HG03103 (cell line): Measurements from ENCODE around the gene CHID1.

Experiments
- ATAC-seq: cut with Tn5 transposase; IDR thresholded peaks from one replicate; pipeline ENCODE4 v1.9.1; 2021; ENCODE audit warnings: low read depth; ENCODE audit not compliant: unreplicated experiment

The CHID1 gene

DNA sequence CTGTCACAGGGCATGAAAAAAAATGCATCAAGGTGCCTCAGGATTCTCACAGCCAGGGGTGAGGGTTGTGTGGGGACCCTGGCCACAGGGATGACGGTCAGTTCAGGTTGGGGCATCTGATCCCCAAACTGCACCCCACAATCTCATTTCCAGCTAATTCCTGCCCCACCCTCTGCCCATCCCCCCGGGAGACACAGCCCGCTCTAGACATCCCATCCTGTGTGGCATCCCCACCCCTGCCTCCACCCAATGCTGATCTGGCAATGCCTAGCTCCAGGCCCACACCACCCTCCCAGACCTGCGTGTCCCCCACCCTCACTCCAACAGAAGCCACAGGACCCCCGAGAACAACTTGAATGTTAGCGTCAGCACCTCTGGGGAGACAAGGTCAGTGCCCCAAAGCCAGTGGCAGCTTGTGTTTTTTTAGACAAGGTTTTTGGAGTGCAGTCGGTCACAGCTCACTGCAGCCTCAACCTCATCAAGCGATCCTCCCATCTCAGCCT is 42.7 kb downstream of the CHID1 start:
- no peak for ATAC-seq

DNA sequence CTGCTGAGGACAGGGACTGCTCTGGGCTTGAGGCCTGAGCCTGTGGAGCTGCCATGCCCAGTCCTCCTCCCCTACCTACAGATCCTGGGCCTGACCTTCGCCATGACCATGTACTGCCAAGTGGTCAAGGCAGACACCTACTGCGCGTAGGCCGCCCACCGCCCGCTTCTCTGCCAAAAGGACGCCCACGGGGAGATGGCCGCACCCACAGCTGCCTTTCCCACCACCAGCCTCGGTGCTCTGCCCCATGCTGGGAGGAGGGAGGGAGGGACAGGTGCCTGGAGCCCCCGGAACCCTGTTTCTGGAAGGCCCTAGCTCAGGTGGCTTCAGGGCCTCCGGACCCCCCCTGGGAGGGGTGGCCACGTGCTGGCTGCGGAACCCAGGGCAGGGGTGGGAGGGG is 44.1 kb downstream of the CHID1 start:
- ATAC-seq = no peak

DNA sequence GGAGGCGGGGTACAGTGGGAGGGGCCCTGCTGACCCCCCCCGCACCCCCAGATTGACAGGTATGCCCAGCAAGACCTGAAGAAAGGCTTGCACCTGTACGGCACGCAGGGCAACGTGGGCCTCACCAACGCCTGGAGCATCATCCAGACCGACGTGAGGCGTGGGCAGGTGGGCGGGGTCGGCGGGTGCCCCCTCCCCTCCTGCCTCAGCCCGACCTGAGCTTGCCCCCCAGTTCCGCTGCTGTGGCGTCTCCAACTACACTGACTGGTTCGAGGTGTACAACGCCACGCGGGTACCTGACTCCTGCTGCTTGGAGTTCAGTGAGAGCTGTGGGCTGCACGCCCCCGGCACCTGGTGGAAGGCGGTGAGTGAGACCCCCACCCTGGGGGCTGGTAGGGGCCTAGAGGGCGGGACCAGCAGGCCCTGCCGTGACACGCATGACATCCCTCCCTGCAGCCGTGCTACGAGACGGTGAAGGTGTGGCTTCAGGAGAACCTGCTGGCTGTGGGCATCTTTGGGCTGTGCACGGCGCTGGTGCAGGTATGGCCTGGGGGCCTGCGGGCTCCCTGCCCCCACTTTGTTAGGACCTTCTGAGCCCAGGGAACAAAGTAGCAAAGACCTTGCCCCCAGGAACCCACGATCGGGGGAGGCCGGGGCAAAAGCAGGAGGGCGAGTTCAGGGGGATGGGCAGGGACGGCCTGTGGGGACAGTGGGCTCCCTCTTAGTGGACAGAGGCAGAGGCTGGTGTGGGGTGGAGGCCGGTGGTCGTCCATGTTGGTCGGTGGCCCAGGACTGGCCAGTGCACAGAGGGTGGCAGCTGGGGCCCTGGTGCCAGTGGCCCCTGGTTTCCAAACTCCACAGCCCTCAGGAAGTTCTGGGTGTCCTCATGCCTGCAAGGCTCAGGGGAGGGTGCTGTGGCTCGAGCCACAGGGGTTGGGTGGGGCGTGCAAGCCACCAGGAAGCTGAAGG is 44.9 kb downstream of the CHID1 start:
- no peak for ATAC-seq

DNA sequence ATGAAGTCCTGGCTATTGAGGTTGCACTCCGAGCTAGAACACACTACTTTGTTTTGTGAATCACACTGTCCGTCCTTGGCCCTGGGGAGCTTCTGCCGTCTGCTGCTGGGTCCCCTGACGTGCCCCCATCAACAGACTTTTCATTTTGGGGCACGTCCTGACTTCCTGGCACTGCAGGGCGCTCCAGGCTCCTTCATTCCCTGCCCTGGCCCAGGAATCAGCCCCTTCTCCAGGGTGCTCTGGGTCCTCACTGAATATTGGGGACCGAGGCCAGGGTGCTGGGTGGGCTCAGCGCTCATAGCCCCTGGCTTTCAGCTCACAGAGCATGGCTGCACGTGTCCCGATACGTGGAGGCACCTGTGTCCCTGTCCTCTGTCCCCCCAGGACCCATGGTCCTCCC is 45.7 kb downstream of the CHID1 start:
- no peak for ATAC-seq

DNA sequence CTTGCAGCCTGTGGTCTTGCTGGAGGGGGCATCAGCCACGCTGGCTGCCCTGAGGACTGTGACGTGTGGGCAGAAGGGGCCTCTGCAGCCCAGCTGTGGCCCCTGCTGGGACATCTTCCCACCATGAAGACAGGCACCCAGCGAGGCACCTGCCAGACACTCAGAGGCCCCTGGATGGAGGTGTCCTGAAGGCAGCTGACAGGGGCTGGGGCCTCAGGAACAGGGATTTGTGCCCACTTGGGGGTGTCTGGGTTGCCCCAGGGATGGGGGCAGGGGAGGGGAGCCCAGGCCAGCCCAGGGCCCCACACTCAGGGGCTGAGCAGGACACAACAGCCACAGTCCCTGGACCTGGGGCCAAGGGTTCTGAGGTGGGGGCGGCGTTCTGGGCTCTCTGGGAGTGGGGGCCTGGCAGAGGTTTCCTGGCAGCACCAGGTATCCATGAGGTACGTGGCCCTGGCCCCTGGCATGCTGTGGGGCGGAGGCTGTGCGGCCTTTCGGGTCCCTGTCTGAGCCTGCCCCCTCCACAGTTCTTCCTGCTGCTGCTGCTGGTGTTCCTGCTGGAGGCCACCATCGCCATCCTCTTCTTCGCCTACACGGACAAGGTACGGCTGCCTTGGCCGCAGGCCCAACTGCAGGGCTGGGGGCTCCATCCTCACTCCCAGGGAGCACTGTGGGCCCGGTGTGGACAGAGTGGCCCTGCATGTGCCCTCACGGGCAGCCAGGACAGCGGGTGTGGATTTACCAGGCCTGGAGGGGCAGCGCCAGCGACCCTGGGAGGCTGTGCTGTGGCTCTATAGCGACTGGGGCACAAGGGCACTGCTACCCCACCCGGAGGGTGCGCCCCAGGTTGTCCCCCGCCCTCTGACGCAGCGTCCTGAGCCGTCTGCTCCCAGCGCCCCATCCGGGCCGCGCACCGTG is 46.4 kb downstream of the CHID1 start:
- ATAC-seq = no peak

DNA sequence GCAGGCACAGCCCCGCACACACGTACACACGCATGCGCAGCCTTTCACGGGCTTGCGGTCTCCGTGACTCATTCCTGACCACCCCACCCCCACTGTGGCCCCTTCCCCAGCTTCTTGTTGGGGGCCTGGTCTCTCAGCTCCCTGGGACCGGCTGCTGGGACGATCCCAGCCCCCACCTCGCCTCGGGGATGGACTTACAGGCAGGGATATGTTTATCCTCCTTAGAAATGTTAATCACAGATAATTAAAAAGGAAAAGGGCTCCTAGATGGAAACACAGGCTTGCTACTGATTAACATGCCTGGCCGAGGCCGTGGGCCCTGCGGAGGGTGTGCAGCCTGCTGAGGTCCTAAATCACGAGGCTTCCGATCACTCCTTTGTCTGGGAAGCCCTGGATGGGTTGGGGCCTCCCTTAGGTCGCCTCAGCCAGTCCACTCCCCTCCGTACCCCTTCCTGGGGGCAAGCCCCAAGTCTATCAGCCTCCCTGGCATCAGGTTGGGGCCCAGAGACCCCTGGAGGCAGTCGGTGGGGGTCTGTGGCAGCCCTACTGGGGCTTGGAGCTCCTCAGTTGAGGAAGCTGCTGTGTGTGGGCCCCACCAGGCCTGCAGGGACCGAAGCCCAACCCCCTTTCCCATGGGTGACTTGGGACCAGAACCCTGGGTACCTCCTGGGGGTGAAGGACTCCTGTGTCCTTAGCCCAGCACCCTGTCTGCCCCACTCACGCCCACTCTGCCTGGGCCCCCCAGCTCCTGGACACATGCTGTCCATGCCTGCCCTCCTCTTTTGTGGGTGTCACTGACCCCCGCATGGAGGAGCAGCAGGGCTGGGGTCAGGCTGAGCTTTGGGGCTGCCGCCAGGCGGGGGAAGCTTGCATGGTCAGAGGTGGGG is 47.3 kb downstream of the CHID1 start:
- no peak for ATAC-seq

DNA sequence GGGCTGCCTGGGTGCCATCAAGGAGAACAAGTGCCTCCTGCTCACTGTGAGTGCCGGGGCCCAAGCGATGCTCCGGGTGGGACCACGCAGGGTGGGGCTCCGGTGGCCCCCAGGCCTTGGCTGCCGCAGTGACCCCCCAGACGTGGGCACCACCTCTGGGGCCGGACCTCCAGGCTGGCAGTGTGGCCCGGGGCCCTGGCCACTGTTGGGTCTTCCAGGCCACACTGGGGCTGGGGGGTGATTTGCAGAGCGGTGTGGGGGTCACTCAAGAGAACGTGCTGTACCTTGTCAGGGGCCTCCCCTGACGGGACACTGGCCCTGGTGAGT is 48.0 kb downstream of the CHID1 start:
- ATAC-seq = no peak

DNA sequence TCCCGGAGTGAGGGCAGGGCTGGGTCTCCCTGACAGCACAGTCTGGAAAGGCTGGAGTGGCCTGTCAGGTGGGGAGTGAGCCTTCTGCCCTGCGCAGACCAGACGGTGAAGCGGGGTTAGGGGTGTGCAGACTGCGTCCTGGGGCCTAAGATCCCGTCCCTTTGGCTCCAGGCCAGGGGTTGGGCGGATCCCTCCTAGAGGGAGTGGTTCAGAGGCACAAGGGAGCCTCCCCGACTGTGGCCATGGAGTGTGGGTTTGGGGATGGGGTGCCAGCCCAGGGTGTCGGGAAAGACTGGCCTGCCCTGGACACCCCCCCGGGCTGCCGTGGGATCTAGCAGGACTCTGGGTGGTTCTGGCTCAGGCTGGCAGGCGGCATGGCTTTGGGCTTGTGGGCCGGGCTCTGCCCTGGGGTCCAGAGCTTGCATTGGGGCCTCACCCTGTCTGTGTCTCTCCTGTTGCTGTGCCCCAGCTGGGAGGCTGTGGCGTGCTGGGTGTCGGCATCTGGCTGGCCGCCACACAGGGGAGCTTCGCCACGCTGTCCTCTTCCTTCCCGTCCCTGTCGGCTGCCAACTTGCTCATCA is 48.4 kb downstream of the CHID1 start:
- ATAC-seq = no peak

DNA sequence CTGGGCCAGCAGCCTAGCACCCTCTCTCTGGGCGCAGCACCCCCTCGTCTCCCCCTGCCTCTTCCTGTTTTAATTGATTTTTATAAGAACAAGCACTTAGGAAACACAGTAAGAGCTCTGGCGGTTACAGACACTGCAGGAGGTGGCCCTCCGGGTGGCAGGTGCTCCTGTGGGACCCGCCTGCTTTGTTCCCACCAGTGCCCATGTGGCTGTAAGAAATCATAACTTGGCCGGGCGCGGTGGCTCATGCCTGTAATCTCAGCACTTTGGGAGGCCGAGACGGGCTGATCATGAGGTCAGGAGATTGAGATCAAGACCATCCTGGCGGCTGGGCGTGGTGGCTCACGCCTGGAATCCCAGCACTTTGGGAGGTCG is 49.5 kb downstream of the CHID1 start:
- no peak for ATAC-seq

DNA sequence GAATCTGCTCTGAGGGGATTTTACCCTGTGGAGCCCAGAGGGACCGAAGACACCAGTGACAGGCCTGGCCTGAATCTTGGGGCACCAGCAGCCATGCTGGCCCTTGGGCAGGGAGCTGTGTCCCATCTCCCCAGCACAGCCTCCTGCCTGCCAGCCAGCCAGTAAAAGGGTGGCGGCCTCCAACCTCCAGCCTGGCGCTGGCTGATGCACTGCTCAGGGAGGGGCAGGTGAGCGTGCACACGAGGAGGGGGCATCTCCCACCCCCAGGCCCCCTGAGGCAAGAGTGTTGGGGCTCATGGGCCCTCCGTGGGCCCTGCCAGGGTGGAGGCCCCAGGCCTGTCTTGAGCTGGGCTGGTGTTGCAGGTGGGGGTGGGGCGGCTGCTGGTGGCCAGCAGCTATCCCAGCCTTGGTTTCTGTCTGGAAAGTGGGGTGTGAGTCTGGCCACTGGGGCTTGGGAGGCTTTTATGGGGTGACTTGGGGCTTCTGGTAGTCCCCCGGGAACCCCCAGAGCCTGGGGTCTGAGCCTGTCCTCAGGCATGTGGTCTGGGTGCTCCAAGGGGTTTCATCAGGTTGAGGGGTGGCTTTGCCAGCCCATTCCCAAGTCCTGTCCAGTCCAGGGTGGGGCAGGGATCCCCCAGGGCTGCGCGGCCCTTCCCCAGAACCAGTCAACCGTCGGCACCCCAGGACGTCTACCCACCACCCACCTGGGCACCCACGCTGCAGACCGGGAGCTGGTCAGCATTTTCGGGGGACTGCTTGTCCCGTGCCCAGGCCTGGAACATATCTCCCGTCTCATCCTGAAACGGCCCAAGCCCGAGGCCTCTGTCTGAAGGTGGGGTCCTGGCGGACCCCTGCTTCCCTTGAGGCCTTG is 50.1 kb downstream of the CHID1 start:
- no peak for ATAC-seq

DNA sequence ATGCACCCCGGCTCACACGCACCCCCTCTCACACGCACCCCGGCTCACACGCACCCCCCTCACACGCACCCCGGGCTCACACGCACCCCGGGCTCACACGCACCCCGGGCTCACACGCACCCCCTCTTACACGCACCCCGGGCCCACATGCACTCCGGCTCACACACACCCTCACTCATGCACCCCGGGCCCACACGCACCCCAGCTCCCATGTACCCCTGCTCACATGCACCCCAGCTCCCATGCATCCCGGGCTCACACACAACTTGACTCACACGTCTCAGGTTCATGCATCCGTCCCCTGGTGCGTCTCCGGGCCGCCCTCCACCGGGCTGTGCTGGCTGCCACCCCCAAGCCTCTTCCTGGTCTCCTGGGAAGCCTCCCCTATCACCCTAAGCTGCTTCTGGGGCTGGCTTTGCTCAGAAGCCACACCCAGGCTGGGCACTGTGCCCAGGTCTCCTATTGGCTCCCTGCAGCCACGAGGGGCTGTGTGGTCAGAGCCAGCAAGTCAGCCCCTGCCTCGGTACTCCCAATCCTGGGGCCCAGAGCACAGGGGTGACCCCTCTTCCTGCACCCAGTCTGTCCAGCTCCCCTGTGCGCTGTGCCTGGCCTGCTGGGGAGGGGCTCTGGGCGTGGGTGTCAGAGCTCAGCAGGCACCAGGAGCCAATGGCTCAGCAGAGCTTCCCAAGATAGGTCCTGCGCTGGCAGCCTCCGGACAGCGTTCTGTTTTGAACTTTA is 51.0 kb downstream of the CHID1 start:
- ATAC-seq = no peak

DNA sequence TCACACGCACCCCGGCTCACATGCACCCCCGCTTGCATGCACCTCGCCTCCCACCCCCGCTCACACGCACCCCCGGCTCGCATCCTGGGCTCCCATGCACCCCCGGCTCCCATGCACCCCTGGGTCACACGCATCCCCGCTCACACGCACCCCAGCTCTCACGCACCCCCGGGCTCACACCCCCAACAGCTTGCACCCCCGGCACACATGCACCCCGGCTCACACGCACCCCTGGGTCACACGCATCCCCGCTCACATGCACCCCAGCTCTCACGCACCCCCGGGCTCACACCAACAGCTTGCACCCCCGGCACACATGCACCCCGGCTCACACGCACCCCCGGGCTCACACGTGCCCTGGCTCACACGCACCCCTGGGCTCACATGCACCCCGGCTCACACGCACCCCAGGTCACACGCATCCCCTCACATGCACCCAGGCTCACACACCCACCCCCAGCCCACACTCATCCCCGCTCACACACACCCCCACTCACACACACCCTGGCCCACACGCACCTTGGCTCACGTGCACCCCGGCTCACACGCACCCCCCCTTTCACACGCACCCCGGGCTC is 51.8 kb downstream of the CHID1 start:
- ATAC-seq = no peak

DNA sequence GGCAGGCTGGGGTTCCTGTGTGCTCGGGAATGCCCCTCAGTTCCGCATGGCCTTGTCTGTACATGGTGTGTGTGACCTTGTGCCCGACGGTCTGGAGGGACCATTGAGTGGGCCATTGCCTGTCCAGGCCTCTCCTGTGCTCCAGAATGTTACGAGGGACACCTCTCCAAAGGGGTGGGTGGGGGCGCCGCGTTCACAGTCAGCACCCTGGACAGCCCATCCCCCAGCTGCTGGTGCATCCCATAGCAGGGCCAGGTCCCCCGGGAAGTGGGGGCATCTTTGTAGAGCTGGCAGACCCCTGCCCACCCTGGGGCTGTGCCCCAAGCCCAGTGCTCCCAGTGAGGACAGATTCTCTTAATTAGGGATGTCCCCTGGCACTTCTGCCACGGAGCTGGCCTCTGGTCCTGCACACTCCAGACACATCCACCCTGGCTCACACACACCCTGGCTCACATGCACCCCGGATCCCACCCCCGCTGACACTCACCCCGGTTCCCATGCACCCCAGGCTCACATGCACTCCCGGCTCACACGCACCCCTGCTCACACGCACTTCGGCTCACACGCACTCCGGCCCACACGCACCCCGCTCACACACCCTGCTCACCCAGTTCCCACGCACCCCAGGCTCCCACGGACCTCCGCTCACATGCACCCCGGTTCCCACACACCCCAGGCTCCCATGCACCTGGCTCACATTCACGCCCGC is 52.4 kb downstream of the CHID1 start:
- no peak for ATAC-seq

DNA sequence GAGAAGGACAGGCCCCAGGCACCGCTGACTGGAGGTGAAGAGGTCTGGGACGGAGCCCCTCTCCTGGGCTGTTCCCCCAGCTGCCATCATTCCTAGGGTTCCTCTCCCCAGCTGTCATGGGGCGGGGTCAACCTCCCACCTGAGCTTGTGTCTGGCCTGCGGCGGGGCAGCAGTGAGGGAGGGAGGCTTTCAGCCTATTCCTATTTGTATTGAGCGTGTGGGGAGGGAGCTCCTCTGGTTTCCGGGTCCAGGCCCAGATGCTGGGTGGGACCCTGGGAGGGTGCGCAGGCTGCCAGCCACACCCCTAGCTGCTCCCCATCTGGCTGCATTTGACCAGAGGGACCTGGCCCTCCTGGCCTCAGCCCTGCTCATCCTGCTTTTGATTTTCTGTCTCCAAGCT is 54.2 kb downstream of the CHID1 start:
- no peak for ATAC-seq

DNA sequence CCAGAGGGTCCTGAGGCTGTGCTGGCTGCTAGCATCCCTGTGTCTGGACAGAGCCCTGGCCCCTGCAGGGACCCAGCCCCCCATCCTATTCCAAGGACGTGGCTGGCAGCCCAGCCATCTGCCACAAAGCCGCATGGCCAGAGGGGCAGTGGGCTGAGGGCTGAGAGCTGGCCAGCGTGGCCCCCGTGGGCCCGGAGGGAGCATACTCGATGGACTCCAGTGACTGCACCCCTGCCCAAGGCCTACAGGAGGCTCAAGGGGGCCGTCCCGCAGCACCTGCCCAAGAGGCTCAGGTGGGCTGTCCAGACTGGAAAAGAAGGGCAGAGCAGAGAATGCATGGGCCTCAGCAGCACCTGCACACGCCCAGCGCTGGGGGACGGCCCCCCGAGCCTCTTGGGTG is 54.8 kb downstream of the CHID1 start:
- no peak for ATAC-seq

DNA sequence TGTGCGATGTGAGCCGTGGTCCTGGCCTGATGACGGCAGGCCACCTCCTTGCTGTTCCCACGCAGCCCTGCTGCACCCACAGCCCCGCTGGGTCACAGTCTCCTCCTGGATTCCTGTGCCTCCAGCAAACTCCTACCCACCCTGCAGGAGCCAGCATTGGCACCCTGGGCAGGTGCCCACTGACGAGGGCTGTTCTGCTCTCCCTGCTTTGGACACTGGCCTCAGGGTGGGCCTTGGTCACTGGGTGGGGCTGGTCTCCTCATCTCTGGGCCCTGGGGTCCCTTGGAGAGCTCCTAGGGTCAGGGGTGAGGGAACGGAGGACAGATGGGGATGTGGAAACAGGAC is 55.3 kb downstream of the CHID1 start:
- no peak for ATAC-seq

DNA sequence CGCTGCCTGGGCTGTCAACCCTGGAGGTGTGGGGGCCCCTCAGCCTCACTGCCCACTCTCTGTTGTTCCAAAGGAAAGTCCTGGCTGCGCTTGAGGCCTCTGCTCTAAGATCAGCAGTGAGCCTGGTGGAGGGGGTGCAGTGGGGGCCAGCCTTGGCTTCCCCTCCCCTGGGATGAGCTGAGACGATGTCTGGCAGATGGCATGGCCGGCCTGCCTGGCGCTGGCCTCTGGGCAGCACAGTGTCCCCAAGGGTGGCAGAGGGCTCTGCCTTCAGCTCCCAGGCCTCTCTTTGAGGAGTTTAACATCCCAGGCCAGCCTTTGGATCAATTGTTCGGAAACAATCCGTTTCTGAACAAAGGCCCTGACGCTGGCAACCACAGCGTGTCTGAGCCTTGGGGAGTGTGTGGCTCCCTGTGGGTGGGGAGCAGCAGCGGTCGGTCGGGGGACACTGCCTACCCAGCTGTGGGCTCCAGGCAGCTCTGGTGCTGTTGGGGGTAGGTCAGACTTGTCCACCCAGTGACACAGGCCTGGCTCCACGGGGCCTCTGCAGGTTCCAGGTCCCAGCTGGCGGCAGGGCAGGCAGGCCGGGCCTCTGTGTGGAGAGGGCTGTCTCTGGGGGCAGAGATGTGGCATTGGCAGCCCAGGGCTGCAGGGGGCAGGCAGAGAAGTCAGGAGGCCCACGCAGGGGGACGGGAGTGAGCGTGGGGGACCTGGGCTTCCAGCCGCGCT is 55.8 kb downstream of the CHID1 start:
- no peak for ATAC-seq
